Stimulated activated CD8-positive, alpha-beta memory T cell treated with anti-CD3 and anti-CD28 coated beads, Interleukin-2, amount 100 ng/mL, for 48 hours (primary cell): ENCODE results near the gene OR6K6.

ENCODE experiments used
- DNase-seq, 2 donors: peaks; one replicate each; pipeline ENCODE4 v3.0.0-alpha.2; 2020; ENCODE audit warnings: low read depth in 2 of 2

The OR6K6 gene

GRCh38 chr1:158754420-158754819 is at the start of gene OR6K6:
Gene OR6K6, plus strand, starts transcription at chr1:158754720. Its CDS starts 168 bp downstream, at chr1:158754888.
- no peak for DNase-seq

- no peak for DNase-seq
These were observed 48.4 kb upstream of the OR6K6 start for GRCh38 chr1:158706096-158706495.

GRCh38 chr1:158711098-158711497 is 43.4 kb upstream of the OR6K6 start:
- DNase-seq: no peak

GRCh38 chr1:158714754-158715153 is 39.8 kb upstream of the OR6K6 start:
- no peak for DNase-seq

- no peak for DNase-seq
These were observed 38.2 kb upstream of the OR6K6 start for GRCh38 chr1:158716335-158716734.

GRCh38 chr1:158717344-158717743 is 37.2 kb upstream of the OR6K6 start:
- DNase-seq: no peak

GRCh38 chr1:158719664-158720063 is 34.9 kb upstream of the OR6K6 start:
- no peak for DNase-seq

GRCh38 chr1:158720620-158721019 is 33.9 kb upstream of the OR6K6 start, which contains the start of gene OR6K3:
Gene OR6K3, minus strand, starts transcription at chr1:158720720. Its CDS starts 2,605 bp downstream, at chr1:158718115.
- no peak for DNase-seq

GRCh38 chr1:158724442-158724841 is 30.1 kb upstream of the OR6K6 start:
- no peak for DNase-seq

- DNase-seq: no peak
These were observed 25.9 kb upstream of the OR6K6 start for GRCh38 chr1:158728510-158729225.

GRCh38 chr1:158730453-158730852 is 24.1 kb upstream of the OR6K6 start:
- DNase-seq: no peak

GRCh38 chr1:158731707-158732106 is 22.8 kb upstream of the OR6K6 start:
- no peak for DNase-seq

GRCh38 chr1:158732524-158732923 is 22.0 kb upstream of the OR6K6 start:
- no peak for DNase-seq

GRCh38 chr1:158735848-158736247 is 18.7 kb upstream of the OR6K6 start:
- DNase-seq: no peak

- no peak for DNase-seq
These were observed 2.3 kb upstream of the OR6K6 start for GRCh38 chr1:158752155-158752712.

GRCh38 chr1:158771950-158772866 is 17.7 kb downstream of the OR6K6 start, which contains the start of gene OR6N1:
Gene OR6N1, minus strand, starts transcription at chr1:158772195. Its CDS starts 5,513 bp downstream, at chr1:158766682.
- DNase-seq: no peak

GRCh38 chr1:158781104-158781503 is 26.6 kb downstream of the OR6K6 start, which contains the start of gene OR6N2:
Gene OR6N2, minus strand, starts transcription at chr1:158781204. Its CDS starts 3,569 bp downstream, at chr1:158777635.
- no peak for DNase-seq

GRCh38 chr1:158793604-158794003 is 39.1 kb downstream of the OR6K6 start:
- no peak for DNase-seq

- no peak for DNase-seq
These were observed 39.7 kb downstream of the OR6K6 start for GRCh38 chr1:158794247-158794646.

- DNase-seq: no peak
These were observed 44.0 kb downstream of the OR6K6 start for GRCh38 chr1:158798531-158798930.

GRCh38 chr1:158799689-158800088 is 45.2 kb downstream of the OR6K6 start:
- no peak for DNase-seq

GRCh38 chr1:158800526-158800925 is 46.0 kb downstream of the OR6K6 start:
- DNase-seq: no peak
